H1 (cell line): ENCODE measurements around the gene LONP2. TPM values are rescaled to one million over a fixed set of nuclear protein-coding genes. Genes with fewer than 3 reads are reported as not detected.

Experiments used
- GTF2F1 ChIP-seq: IDR thresholded peaks from 2 replicates; pipeline ENCODE4 v1.6.1; 2012; ENCODE audit warnings: low read depth, low read length, improper control_type of control experiment, borderline replicate concordance
- NANOG ChIP-seq: IDR thresholded peaks from 2 replicates; pipeline ENCODE4 v1.6.1; 2011; ENCODE audit warnings: low read length, low read depth, mild to moderate bottlenecking, inconsistent platforms; ENCODE audit not compliant: insufficient read depth, poor library complexity, severe bottlenecking
- RXRA ChIP-seq: IDR thresholded peaks from 2 replicates; pipeline ENCODE4 v1.6.1; 2011; ENCODE audit warnings: low read depth, mild to moderate bottlenecking, low read length, moderate library complexity; ENCODE audit not compliant: insufficient read depth
- SIN3A ChIP-seq, 2 experiments: IDR thresholded peaks in 1 of 2; conservative IDR thresholded peaks in 1 of 2; 2 replicates each; pipeline ENCODE4 v1.6.1; 2011 to 2012; ENCODE audit warnings: low read length in 2 of 2, improper control_type of control experiment in 1 of 2, low read depth in 1 of 2, mild to moderate bottlenecking in 1 of 2
- TEAD4 ChIP-seq: IDR thresholded peaks from 2 replicates; pipeline ENCODE4 v1.6.1; 2012; ENCODE audit warnings: low read depth, low read length, inconsistent platforms, mixed read lengths
- polyA plus RNA-seq, 7 experiments: library from polyadenylated mRNA; depleted of rRNA in 3 of 7; stranded (reverse) in 5 of 7; unstranded in 2 of 7; fragments of >200 nt in 5 of 7; fragments of 200-250 nt in 2 of 7; gene quantifications; 1 replicate in 5 of 7; 2 replicates in 1 of 7; 4 replicates in 1 of 7; pipeline versions ENCODE4 v1.2.1 to v1.2.3, GENCODE V29; 2011 to 2013; ENCODE audit warnings: missing spikeins in 2 of 7, mixed read lengths in 2 of 7
- total RNA-seq: library from RNA; stranded (reverse); fragmentation: NEBNext Ultra II Directional; extraction: Animal tissue kit (Norgen Biotek cat#: 25700); gene quantifications from 2 replicates; pipeline ENCODE4 v1.2.1, GENCODE V29; 2021
- TF ChIP-seq, protein P1 (sequence below): IDR thresholded peaks from 2 replicates; pipeline ENCODE4 v1.6.1; 2011; ENCODE audit warnings: low read length, improper control_type of control experiment
- TF ChIP-seq, protein P2 (sequence below): fragments of 300-600 bp; sonication (generic); IDR thresholded peaks from 2 replicates; pipeline ENCODE4 v1.7.1; 2012; ENCODE audit warnings: low read length, moderate library complexity, mild to moderate bottlenecking, inconsistent platforms; ENCODE audit not compliant: insufficient replicate concordance

The LONP2 gene
- total and polyA plus RNA-seq, 2 of the 8 experiments (the other 6 are each of a cell fraction or from before 2014, with no cell fraction given), result 8.1 to 23.1 TPM

DNA sequence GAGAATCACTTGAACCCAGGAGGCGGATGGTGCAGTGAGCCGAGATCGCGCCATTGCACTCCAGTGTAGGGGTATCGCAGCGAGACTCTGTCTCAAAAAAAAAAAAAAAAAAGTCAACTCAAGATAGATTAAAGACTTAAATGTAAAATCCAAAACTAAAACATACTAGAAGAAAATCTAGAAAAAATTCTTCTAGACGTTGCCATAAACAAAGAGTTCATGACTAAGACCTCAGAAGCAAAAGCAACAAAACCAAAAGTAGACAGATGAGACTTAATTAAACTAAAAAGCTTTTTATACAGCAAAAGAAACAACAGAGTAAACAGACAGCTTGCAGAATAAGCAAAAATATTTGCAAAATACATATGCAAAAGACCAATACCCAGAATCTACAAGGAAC, 64.4 kb downstream of the LONP2 start (continued):
- no peak for TF ChIP-seq TEAD4
- TF ChIP-seq, protein P1, sequence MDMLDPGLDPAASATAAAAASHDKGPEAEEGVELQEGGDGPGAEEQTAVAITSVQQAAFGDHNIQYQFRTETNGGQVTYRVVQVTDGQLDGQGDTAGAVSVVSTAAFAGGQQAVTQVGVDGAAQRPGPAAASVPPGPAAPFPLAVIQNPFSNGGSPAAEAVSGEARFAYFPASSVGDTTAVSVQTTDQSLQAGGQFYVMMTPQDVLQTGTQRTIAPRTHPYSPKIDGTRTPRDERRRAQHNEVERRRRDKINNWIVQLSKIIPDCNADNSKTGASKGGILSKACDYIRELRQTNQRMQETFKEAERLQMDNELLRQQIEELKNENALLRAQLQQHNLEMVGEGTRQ, result no peak
- TF ChIP-seq GTF2F1, result no peak
- no peak for TF ChIP-seq NANOG
- TF ChIP-seq, protein P2, sequence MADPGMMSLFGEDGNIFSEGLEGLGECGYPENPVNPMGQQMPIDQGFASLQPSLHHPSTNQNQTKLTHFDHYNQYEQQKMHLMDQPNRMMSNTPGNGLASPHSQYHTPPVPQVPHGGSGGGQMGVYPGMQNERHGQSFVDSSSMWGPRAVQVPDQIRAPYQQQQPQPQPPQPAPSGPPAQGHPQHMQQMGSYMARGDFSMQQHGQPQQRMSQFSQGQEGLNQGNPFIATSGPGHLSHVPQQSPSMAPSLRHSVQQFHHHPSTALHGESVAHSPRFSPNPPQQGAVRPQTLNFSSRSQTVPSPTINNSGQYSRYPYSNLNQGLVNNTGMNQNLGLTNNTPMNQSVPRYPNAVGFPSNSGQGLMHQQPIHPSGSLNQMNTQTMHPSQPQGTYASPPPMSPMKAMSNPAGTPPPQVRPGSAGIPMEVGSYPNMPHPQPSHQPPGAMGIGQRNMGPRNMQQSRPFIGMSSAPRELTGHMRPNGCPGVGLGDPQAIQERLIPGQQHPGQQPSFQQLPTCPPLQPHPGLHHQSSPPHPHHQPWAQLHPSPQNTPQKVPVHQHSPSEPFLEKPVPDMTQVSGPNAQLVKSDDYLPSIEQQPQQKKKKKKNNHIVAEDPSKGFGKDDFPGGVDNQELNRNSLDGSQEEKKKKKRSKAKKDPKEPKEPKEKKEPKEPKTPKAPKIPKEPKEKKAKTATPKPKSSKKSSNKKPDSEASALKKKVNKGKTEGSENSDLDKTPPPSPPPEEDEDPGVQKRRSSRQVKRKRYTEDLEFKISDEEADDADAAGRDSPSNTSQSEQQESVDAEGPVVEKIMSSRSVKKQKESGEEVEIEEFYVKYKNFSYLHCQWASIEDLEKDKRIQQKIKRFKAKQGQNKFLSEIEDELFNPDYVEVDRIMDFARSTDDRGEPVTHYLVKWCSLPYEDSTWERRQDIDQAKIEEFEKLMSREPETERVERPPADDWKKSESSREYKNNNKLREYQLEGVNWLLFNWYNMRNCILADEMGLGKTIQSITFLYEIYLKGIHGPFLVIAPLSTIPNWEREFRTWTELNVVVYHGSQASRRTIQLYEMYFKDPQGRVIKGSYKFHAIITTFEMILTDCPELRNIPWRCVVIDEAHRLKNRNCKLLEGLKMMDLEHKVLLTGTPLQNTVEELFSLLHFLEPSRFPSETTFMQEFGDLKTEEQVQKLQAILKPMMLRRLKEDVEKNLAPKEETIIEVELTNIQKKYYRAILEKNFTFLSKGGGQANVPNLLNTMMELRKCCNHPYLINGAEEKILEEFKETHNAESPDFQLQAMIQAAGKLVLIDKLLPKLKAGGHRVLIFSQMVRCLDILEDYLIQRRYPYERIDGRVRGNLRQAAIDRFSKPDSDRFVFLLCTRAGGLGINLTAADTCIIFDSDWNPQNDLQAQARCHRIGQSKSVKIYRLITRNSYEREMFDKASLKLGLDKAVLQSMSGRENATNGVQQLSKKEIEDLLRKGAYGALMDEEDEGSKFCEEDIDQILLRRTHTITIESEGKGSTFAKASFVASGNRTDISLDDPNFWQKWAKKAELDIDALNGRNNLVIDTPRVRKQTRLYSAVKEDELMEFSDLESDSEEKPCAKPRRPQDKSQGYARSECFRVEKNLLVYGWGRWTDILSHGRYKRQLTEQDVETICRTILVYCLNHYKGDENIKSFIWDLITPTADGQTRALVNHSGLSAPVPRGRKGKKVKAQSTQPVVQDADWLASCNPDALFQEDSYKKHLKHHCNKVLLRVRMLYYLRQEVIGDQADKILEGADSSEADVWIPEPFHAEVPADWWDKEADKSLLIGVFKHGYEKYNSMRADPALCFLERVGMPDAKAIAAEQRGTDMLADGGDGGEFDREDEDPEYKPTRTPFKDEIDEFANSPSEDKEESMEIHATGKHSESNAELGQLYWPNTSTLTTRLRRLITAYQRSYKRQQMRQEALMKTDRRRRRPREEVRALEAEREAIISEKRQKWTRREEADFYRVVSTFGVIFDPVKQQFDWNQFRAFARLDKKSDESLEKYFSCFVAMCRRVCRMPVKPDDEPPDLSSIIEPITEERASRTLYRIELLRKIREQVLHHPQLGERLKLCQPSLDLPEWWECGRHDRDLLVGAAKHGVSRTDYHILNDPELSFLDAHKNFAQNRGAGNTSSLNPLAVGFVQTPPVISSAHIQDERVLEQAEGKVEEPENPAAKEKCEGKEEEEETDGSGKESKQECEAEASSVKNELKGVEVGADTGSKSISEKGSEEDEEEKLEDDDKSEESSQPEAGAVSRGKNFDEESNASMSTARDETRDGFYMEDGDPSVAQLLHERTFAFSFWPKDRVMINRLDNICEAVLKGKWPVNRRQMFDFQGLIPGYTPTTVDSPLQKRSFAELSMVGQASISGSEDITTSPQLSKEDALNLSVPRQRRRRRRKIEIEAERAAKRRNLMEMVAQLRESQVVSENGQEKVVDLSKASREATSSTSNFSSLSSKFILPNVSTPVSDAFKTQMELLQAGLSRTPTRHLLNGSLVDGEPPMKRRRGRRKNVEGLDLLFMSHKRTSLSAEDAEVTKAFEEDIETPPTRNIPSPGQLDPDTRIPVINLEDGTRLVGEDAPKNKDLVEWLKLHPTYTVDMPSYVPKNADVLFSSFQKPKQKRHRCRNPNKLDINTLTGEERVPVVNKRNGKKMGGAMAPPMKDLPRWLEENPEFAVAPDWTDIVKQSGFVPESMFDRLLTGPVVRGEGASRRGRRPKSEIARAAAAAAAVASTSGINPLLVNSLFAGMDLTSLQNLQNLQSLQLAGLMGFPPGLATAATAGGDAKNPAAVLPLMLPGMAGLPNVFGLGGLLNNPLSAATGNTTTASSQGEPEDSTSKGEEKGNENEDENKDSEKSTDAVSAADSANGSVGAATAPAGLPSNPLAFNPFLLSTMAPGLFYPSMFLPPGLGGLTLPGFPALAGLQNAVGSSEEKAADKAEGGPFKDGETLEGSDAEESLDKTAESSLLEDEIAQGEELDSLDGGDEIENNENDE, result no peak
- TF ChIP-seq RXRA, result no peak
- TF ChIP-seq SIN3A (conservative IDR thresholded peaks at IDR 0.05 in 1 of 2, IDR thresholded peaks at IDR 0.05 in 1 of 2; ENCODE audit: low read depth in 1 of 2, low read length in 2 of 2), result no peak
